HG03442 (cell line): ENCODE data around the gene BARX1.
"Not testable (repeated sequence)": the region's sequence is repeated elsewhere in the genome, so short reads cannot be mapped to it uniquely, and the experiment has no call there.

Experiments used
- ATAC-seq: cut with Tn5 transposase; IDR thresholded peaks from one replicate; pipeline ENCODE4 v1.9.1; 2021; ENCODE audit warnings: mild to moderate bottlenecking, moderate library complexity; ENCODE audit not compliant: unreplicated experiment

The BARX1 gene, protein sequence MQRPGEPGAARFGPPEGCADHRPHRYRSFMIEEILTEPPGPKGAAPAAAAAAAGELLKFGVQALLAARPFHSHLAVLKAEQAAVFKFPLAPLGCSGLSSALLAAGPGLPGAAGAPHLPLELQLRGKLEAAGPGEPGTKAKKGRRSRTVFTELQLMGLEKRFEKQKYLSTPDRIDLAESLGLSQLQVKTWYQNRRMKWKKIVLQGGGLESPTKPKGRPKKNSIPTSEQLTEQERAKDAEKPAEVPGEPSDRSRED

GRCh38 chr9:93955111-93955980 lies at the start of gene BARX1:
Gene BARX1 (minus strand): TSS chr9:93955355. CDS start chr9:93955146, 209 bp downstream.
- no peak for ATAC-seq

- no peak for ATAC-seq
These were observed 47.4 kb upstream of the BARX1 start for GRCh38 chr9:94002316-94003140.

- no peak for ATAC-seq
These were observed 41.7 kb upstream of the BARX1 start for GRCh38 chr9:93996863-93997262.

GRCh38 chr9:93996367-93996766 lies 41.2 kb upstream of the BARX1 start:
- no peak for ATAC-seq

DNA sequence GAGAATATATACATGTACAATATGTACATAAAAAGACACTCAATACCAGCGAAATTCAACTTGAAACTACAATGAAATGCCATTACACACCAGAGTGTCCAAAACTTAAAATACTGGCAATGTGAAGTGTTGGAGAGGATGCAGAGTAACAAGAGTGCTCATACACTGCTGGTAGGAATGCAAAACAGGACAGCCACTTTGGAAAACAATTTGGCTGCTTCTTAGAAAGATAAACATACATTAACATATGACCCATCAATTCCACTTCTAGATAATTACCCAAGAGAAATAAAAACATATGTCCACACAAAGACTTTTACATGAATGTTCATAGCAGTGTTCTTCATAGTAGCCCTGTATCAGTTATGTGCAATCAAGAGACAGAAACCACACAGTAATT lies 39.4 kb upstream of the BARX1 start:
- ATAC-seq = no peak

DNA sequence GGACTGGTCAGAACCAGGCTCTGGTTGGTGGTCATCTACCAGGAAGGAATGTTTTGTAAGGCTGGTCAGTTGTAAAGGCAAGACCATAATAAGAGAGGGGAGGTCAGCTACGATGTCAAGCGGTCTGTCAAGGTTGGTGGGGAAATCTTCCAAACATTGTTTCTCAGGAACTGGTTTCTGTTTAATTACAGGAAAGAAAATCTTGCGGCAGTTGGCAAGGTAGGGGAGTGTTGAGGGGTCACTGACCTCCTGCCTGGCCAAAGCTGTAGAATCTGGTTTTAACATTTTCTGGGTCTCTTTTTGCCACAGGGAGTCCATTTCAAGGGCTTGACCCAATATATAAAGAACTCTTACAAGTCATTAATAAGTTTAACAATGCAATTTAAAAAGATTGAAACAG lies 39.0 kb upstream of the BARX1 start:
- no peak for ATAC-seq

DNA sequence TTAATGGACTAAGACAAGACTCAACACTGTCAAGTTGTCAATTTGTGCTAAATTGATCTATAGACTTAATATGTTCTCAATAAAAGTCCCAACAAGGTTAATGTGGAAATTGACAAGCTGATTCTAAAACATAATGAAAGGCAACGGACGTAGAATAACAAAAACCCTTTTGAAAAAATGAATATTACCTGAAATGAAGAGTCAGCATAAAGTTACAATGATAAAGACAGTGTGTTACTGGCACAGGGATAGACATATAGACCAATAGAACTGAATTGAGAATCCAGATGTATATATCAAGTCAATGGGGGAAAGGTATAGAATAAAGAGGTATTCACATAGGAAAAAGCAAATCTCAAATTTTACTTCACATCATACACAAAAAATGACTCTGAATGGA lies 37.7 kb upstream of the BARX1 start:
- no peak for ATAC-seq

DNA sequence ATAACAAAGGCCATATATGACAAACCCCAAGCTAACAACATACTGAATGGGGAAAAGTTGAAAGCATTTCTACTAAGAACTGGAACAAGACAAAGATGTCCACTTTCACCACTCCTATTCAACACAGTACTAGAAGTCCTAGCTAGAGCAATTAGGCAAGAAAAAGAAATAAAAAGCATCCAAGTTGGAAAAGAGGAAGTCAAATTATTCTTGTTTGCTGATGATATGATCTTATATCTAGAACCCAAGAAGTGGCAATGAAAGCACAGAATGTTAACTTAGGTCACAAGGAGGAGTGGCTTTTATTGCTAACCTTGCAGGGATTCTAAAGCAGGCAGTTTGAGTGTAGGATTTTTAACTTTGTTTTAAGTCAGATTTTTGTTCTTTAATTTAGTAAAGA lies 35.3 kb upstream of the BARX1 start:
- no peak for ATAC-seq

DNA sequence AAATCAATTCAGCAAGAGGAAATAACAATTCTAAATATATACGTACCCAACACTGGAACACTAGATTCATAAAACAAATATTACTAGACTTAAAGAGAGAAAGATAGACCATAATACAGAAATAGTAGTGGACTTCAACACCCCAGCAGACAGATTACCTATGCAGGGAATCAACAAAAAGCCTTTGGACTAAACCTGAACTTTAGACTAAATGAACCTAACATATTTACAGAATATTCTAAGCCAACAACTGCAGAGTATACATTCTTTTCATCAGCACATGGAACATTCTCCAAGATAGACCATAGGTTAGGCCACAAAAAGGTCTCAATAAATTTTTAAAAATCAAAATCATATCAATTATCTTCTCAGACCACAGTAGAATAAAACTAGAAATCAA lies 32.9 kb upstream of the BARX1 start:
- no peak for ATAC-seq

- no peak for ATAC-seq
These were observed 29.7 kb upstream of the BARX1 start for GRCh38 chr9:93984860-93985259.

DNA sequence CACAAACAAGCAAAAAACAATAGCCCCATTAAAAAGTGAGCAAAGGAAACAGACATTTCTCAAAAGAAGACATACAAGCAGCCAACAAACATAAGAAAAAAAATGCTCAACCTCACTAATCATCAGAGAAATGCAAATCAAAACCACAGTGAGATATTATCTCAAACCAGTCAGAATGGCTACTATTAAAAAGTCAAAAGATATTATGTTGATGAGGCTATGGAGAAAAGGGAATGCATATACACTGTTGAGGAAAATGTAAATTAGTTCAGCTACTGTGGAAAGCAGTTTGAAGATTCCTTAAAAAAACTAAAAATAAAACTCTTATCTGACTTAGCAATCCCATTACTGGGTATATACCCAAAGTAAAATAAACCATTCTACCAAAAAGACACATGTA lies 28.7 kb upstream of the BARX1 start:
- ATAC-seq = no peak

DNA sequence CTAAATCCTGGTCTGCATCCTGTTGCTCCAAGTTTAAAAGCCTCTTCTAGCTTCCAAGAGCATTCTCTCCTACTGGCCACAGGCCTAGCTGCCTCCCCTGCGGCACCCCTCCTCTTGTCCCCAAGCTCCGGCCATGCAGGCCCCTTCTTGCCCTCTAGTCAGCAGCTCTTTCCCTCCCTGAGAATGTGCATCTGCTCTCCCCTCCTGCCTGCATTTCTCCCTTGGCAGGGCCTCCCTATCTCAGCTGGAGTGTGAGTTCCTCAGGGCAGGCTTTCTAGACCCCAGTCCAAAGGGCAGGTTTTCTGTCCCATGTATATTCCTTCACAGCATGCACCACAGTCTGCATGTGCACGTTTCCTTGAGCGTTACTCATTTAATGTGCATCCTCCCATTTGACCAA lies 24.6 kb upstream of the BARX1 start:
- ATAC-seq = no peak

- ATAC-seq = no peak
These were observed 23.4 kb upstream of the BARX1 start for GRCh38 chr9:93978551-93978950.

DNA sequence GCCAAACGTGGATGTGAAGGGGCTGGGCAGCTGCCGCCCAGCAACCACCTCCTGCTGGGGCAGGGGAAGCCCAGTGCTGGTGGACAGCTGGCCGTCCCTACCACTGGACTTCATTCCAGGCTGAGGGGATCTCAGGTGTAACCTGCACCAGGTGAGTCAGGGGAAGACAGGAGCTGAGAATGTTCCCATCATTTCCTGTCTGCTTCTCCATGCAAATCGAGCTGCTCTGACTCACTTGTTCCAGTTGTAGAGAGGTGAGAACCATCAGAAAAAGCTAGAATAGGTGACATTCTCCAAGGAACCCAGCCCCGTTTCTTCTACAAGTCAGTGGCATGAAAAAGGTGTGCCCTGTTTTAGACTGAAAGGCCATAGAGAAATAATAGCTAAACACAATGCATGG lies 21.8 kb upstream of the BARX1 start:
- no peak for ATAC-seq

DNA sequence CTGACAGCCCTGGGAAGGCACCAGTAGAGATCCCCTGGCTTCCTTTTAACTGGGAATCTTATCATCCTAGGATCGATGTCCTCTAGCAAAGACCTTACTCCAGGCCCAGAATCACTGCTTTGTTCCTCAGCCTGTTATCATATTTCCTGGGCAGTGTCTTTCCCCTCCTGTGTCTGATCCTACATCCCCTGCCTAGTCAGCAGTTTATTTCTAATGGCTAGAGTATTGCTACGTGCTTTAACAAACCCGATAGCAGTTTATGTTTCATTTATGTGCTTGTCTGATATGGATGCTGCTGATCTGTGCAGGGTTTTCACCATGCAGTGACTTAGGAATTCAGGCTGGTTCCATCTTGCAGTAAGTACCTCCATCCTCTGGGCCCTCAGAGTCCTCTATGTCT lies 20.9 kb upstream of the BARX1 start:
- no peak for ATAC-seq

GRCh38 chr9:93975262-93975661 lies 20.1 kb upstream of the BARX1 start:
- ATAC-seq = no peak

GRCh38 chr9:93974151-93974550 lies 19.0 kb upstream of the BARX1 start:
- no peak for ATAC-seq

- not testable (repeated sequence) for ATAC-seq
These were observed 17.5 kb upstream of the BARX1 start for GRCh38 chr9:93972655-93973054.

- no peak for ATAC-seq
These were observed 14.1 kb upstream of the BARX1 start for GRCh38 chr9:93969328-93969661.

- ATAC-seq = no peak
These were observed 13.5 kb upstream of the BARX1 start for GRCh38 chr9:93968451-93969327.
